ENCODE measurements around the gene KPNA5. TPM values are rescaled to one million over a fixed set of nuclear protein-coding genes. Genes with fewer than 3 reads are reported as not detected.
"Not testable (repeated sequence)": the region's sequence is repeated elsewhere in the genome, so short reads cannot be mapped to it uniquely, and the experiment has no call there.

Gene KPNA5
- total RNA-seq, 1 experiment from 2014 or later: 16.0 TPM

- H3K79me2 ChIP-seq (ENCODE audit: low read length): peaks cover 26% of the 10 kb centered on the region
- no peaks in the 10 kb centered on the region for H3K27me3 ChIP-seq (ENCODE audit: low read length)
- H4K20me1 ChIP-seq (ENCODE audit: insufficient read depth, low read depth, low read length): no peaks in the 10 kb centered on the region
- DNase-seq: no peak
- no peak overlapping the region for H3K9ac ChIP-seq (ENCODE audit: low read length)
- H3K4me3 ChIP-seq (ENCODE audit: low read length): no peak overlapping the region
- H3K4me2 ChIP-seq (ENCODE audit: low read depth, low read length, poor library complexity, severe bottlenecking): no peak overlapping the region
- no peaks in the 10 kb centered on the region for H3K4me1 ChIP-seq (ENCODE audit: low read length)
- no peak overlapping the region for H2AFZ ChIP-seq (ENCODE audit: low read length)
- no peaks in the 10 kb centered on the region for H3K9me3 ChIP-seq (ENCODE audit: low read length)
- no peak overlapping the region for H3K27ac ChIP-seq (ENCODE audit: low read length)
- no peaks in the 10 kb centered on the region for H3K9me2 ChIP-seq (replicated peaks; ENCODE audit: insufficient read depth, low read length)
- H3K36me3 ChIP-seq (ENCODE audit: insufficient read depth, low read length): peaks cover 44% of the 10 kb centered on the region
Observed at GRCh38 chr6:116705917-116706316, 24.9 kb downstream of the KPNA5 start.

GRCh38 chr6:116714296-116714695 lies 33.3 kb downstream of the KPNA5 start:
- Histone ChIP-seq H4K20me1 (ENCODE audit: insufficient read depth, low read depth, low read length) (no peaks in the 10 kb centered on the region), H3K27me3 (ENCODE audit: low read length) (no peaks in the 10 kb centered on the region), H2AFZ (ENCODE audit: low read length) (no peak overlapping the region), H3K9ac (ENCODE audit: low read length) (no peak overlapping the region), H3K4me3 (ENCODE audit: low read length) (no peak overlapping the region), H3K9me2 (replicated peaks; ENCODE audit: insufficient read depth, low read length) (no peaks in the 10 kb centered on the region), H3K79me2 (ENCODE audit: low read length) (peaks cover 51% of the 10 kb centered on the region), H3K9me3 (ENCODE audit: low read length) (no peaks in the 10 kb centered on the region), H3K4me2 (ENCODE audit: low read depth, low read length, poor library complexity, severe bottlenecking) (no peak overlapping the region), H3K36me3 (ENCODE audit: insufficient read depth, low read length) (peaks cover 42% of the 10 kb centered on the region), H3K4me1 (ENCODE audit: low read length) (peaks cover 15% of the 10 kb centered on the region), H3K27ac (ENCODE audit: low read length) (no peak overlapping the region)
- no peak for DNase-seq

DNA sequence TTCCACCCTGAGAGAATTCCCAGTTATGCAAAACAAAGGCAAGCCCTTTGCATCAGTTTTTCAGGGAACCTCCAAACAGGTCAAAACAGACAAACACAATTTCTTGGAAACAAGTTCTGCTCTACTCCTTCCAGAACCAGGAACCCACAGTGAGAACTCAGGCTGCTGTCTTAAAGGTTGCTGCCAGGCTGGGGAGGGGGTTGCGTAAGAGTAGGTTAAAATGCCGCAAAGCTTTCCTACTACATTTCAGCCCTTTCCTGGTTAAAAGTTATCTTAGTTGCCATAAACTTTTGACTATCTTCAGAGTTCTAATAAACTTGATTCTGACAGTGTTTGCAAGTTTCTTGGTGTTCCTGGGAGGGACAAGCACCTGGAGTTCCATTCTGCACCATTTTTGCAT lies 33.8 kb downstream of the KPNA5 start:
- Histone ChIP-seq H3K4me1 (ENCODE audit: low read length) (peaks cover 15% of the 10 kb centered on the region), H3K79me2 (ENCODE audit: low read length) (peaks cover 46% of the 10 kb centered on the region), H3K4me2 (ENCODE audit: low read depth, low read length, poor library complexity, severe bottlenecking) (no peak overlapping the region), H3K27me3 (ENCODE audit: low read length) (no peaks in the 10 kb centered on the region), H3K9me3 (ENCODE audit: low read length) (no peaks in the 10 kb centered on the region), H3K9ac (ENCODE audit: low read length) (no peak overlapping the region), H3K9me2 (replicated peaks; ENCODE audit: insufficient read depth, low read length) (no peaks in the 10 kb centered on the region), H2AFZ (ENCODE audit: low read length) (no peak overlapping the region), H3K4me3 (ENCODE audit: low read length) (no peak overlapping the region), H3K36me3 (ENCODE audit: insufficient read depth, low read length) (peaks cover 39% of the 10 kb centered on the region), H4K20me1 (ENCODE audit: insufficient read depth, low read depth, low read length) (no peaks in the 10 kb centered on the region), H3K27ac (ENCODE audit: low read length) (no peak overlapping the region)
- no peak for DNase-seq

DNA sequence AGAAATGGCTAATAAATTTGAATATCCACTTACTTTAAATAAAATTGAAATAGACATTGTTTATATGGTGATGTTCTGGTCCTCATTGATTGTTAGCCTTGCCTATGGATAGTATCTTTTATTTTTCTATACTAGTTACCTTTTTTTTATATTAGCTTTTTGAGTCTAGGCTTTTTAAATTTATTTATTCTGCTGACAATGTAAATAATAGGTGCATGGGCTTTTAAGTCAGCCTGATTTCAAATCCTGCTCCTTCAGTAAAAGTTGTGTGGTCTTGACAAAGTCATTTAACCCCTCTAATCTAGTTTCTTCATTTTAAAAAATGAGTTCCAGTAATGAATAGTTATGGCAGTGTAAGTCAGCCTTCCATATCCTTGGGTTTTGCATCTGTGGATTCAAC lies 45.9 kb downstream of the KPNA5 start:
- H3K4me2 ChIP-seq (ENCODE audit: low read depth, low read length, poor library complexity, severe bottlenecking): no peak overlapping the region
- no peaks in the 10 kb centered on the region for H3K79me2 ChIP-seq (ENCODE audit: low read length)
- peaks cover 50% of the 10 kb centered on the region for H3K36me3 ChIP-seq (ENCODE audit: insufficient read depth, low read length)

DNA sequence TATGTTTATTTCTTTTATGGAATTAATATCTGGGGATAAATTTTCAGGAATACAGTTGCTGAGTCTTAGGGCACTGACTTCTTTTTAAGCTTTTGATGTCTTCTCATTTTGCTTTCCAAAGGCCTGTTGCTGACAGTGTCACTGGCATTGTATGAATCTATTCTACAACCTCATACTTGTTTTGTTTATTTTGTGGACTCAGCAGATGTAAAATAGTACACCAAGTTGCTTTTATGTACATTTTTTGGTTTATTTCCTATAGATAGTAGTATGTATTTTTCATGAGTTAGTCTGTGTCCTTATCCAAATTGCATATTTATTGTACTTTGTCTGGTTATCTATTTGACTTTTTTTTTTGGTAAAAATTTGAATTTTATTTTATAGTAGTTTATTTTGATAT lies 49.5 kb downstream of the KPNA5 start:
- H3K9ac ChIP-seq (ENCODE audit: low read length): no peak overlapping the region
- H4K20me1 ChIP-seq (ENCODE audit: insufficient read depth, low read depth, low read length): no peaks in the 10 kb centered on the region
- peaks cover 36% of the 10 kb centered on the region for H3K36me3 ChIP-seq (ENCODE audit: insufficient read depth, low read length)

More for the DNA sequence above, 45.9 kb downstream of the KPNA5 start:
- H3K9me2 ChIP-seq (replicated peaks; ENCODE audit: insufficient read depth, low read length): no peaks in the 10 kb centered on the region
- no peak overlapping the region for H3K4me3 ChIP-seq (ENCODE audit: low read length)
- H4K20me1 ChIP-seq (ENCODE audit: insufficient read depth, low read depth, low read length): no peaks in the 10 kb centered on the region
- no peak overlapping the region for H2AFZ ChIP-seq (ENCODE audit: low read length)
- H3K27me3 ChIP-seq (ENCODE audit: low read length): no peaks in the 10 kb centered on the region
- H3K27ac ChIP-seq (ENCODE audit: low read length): no peak overlapping the region
- no peaks in the 10 kb centered on the region for H3K4me1 ChIP-seq (ENCODE audit: low read length)
- no peak for DNase-seq
- H3K9ac ChIP-seq (ENCODE audit: low read length): no peak overlapping the region
- H3K9me3 ChIP-seq (ENCODE audit: low read length): no peaks in the 10 kb centered on the region

DNA sequence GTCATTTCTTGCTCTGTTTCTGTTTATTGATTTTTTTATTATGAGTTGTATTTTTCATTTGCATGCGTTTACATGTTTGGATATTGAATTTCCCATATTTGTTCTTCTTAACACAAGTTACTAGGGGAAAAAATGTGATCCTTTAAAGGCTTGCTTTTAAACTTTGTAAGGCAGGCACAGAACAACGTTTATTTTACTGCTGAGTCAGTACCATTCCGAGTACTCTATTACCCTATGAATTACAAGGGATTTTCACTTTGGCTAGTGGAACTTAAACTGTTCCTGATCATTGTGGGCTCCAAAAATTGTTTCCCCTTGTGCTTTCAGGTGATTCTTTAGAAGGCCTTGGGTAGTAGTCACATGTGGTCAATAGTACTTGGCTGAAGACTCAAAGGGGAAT lies 56.0 kb downstream of the KPNA5 start:
- H3K9ac ChIP-seq (ENCODE audit: low read length): no peak overlapping the region
- H3K79me2 ChIP-seq (ENCODE audit: low read length): no peaks in the 10 kb centered on the region
- H3K4me3 ChIP-seq (ENCODE audit: low read length): no peak overlapping the region
- H3K9me2 ChIP-seq (replicated peaks; ENCODE audit: insufficient read depth, low read length): no peaks in the 10 kb centered on the region
- DNase-seq: no peak
- H2AFZ ChIP-seq (ENCODE audit: low read length): no peak overlapping the region
- H3K36me3 ChIP-seq (ENCODE audit: insufficient read depth, low read length): peaks cover 26% of the 10 kb centered on the region
- no peaks in the 10 kb centered on the region for H4K20me1 ChIP-seq (ENCODE audit: insufficient read depth, low read depth, low read length)
- H3K9me3 ChIP-seq (ENCODE audit: low read length): 0 out of 2 replicates have a peak, but pooled peaks cover 4% of the 10 kb centered on the region
- H3K27me3 ChIP-seq (ENCODE audit: low read length): no peaks in the 10 kb centered on the region
- no peaks in the 10 kb centered on the region for H3K4me1 ChIP-seq (ENCODE audit: low read length)
- H3K4me2 ChIP-seq (ENCODE audit: low read depth, low read length, poor library complexity, severe bottlenecking): no peak overlapping the region
- no peak overlapping the region for H3K27ac ChIP-seq (ENCODE audit: low read length)

More for the DNA sequence above, 49.5 kb downstream of the KPNA5 start:
- H3K4me2 ChIP-seq (ENCODE audit: low read depth, low read length, poor library complexity, severe bottlenecking): no peak overlapping the region
- no peak overlapping the region for H2AFZ ChIP-seq (ENCODE audit: low read length)
- no peaks in the 10 kb centered on the region for H3K9me3 ChIP-seq (ENCODE audit: low read length)
- DNase-seq: no peak
- H3K79me2 ChIP-seq (ENCODE audit: low read length): no peaks in the 10 kb centered on the region
- no peaks in the 10 kb centered on the region for H3K9me2 ChIP-seq (replicated peaks; ENCODE audit: insufficient read depth, low read length)
- no peak overlapping the region for H3K4me3 ChIP-seq (ENCODE audit: low read length)
- H3K27ac ChIP-seq (ENCODE audit: low read length): no peak overlapping the region
- no peaks in the 10 kb centered on the region for H3K4me1 ChIP-seq (ENCODE audit: low read length)
- H3K27me3 ChIP-seq (ENCODE audit: low read length): no peaks in the 10 kb centered on the region

DNA sequence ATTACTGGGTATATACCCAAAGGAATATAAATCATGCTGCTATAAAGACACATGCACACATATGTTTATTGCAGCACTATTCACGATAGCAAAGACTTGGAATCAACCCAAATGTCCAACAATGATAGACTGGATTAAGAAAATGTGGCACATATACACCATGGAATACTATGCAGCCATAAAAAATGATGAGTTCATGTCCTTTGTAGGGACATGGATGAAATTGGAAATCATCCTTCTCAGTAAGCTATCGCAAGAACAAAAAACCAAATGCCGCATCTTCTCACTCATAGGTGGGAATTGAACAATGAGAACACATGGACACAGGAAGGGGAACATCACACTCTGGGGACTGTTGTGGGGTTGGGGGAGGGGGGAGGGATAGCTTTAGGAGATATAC lies 59.5 kb downstream of the KPNA5 start:
- not testable (repeated sequence) for H4K20me1 ChIP-seq (ENCODE audit: insufficient read depth, low read depth, low read length); H3K27me3 ChIP-seq (ENCODE audit: low read length); H3K4me3 ChIP-seq (ENCODE audit: low read length); H2AFZ ChIP-seq (ENCODE audit: low read length); DNase-seq; H3K9me2 ChIP-seq (replicated peaks; ENCODE audit: insufficient read depth, low read length); H3K79me2 ChIP-seq (ENCODE audit: low read length); H3K4me2 ChIP-seq (ENCODE audit: low read depth, low read length, poor library complexity, severe bottlenecking); H3K9me3 ChIP-seq (ENCODE audit: low read length); H3K9ac ChIP-seq (ENCODE audit: low read length); H3K4me1 ChIP-seq (ENCODE audit: low read length); H3K27ac ChIP-seq (ENCODE audit: low read length)
- peaks cover 14% of the 10 kb centered on the region; the same call in 1 of the 2 replicates for H3K36me3 ChIP-seq (ENCODE audit: insufficient read depth, low read length)

- Histone ChIP-seq H3K9me3 (ENCODE audit: low read length) (0 out of 2 replicates have a peak, but pooled peaks cover 4% of the 10 kb centered on the region), H3K4me1 (ENCODE audit: low read length) (no peaks in the 10 kb centered on the region), H3K4me2 (ENCODE audit: low read depth, low read length, poor library complexity, severe bottlenecking) (no peak overlapping the region), H3K9ac (ENCODE audit: low read length) (no peak overlapping the region), H3K27me3 (ENCODE audit: low read length) (no peaks in the 10 kb centered on the region), H3K9me2 (replicated peaks; ENCODE audit: insufficient read depth, low read length) (no peaks in the 10 kb centered on the region), H3K36me3 (ENCODE audit: insufficient read depth, low read length) (peaks cover 8% of the 10 kb centered on the region; the same call in 1 of the 2 replicates), H3K27ac (ENCODE audit: low read length) (no peak overlapping the region), H4K20me1 (ENCODE audit: insufficient read depth, low read depth, low read length) (no peaks in the 10 kb centered on the region), H3K79me2 (ENCODE audit: low read length) (no peaks in the 10 kb centered on the region), H2AFZ (ENCODE audit: low read length) (no peak overlapping the region), H3K4me3 (ENCODE audit: low read length) (no peak overlapping the region)
- no peak for DNase-seq
Observed at GRCh38 chr6:116741571-116741970, 60.6 kb downstream of the KPNA5 start.

DNA sequence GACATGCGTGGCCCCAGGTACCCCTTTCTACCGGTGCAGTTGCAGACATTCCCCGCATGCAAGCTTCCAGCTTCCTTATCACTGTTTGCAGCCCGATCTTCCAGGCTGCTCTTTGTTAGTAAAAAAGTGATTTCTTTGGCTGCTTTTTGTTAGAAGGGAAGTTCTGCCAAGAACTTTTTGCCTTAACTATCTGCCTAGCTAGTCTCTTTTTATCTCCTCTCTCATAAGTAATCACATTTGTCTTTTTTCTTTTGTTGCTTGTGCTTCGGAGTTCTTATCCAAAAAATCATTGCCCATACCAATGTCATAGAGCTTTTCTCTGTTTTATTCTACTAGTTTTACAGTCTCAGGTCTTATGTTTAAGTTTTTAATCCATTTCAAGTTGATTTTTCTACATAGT lies 64.2 kb downstream of the KPNA5 start:
- no peaks in the 10 kb centered on the region for H3K27me3 ChIP-seq (ENCODE audit: low read length)
- DNase-seq: no peak
- no peak overlapping the region for H3K27ac ChIP-seq (ENCODE audit: low read length)
- no peak overlapping the region for H3K4me2 ChIP-seq (ENCODE audit: low read depth, low read length, poor library complexity, severe bottlenecking)
- no peaks in the 10 kb centered on the region for H3K9me3 ChIP-seq (ENCODE audit: low read length)
- H3K4me3 ChIP-seq (ENCODE audit: low read length): no peak overlapping the region
- H3K9me2 ChIP-seq (replicated peaks; ENCODE audit: insufficient read depth, low read length): no peaks in the 10 kb centered on the region
- H3K36me3 ChIP-seq (ENCODE audit: insufficient read depth, low read length): no peaks in the 10 kb centered on the region
- no peaks in the 10 kb centered on the region for H3K4me1 ChIP-seq (ENCODE audit: low read length)
- no peak overlapping the region for H2AFZ ChIP-seq (ENCODE audit: low read length)
- H3K9ac ChIP-seq (ENCODE audit: low read length): no peak overlapping the region
- no peaks in the 10 kb centered on the region for H4K20me1 ChIP-seq (ENCODE audit: insufficient read depth, low read depth, low read length)
- no peaks in the 10 kb centered on the region for H3K79me2 ChIP-seq (ENCODE audit: low read length)
